Naive thymus-derived CD4-positive, alpha-beta T cell (primary cell): ENCODE measurements around the gene NPAS3. TPM values are rescaled to one million over a fixed set of nuclear protein-coding genes. Genes with fewer than 3 reads are reported as not detected.

Experiments used
- ATAC-seq: fragments of 150-1000 bp; cut with Tn5 transposase; 2 replicates; pipeline ENCODE4 v1.10.0; 2021; ENCODE audit warnings: mild to moderate bottlenecking, moderate library complexity
- CTCF ChIA-PET: fragments of 350-600 bp; sonication (Branson Sonifier 250); formaldehyde crosslinking; loops from one replicate; lab custom pipeline; 2021; ENCODE audit warnings: antibody characterized with exemption; lab: Charles Lee
- POLR2A ChIA-PET: fragments of 350-600 bp; sonication (Branson Sonifier 250); formaldehyde crosslinking; loops from one replicate; lab custom pipeline; 2021; ENCODE audit warnings: antibody characterized with exemption, inconsistent platforms; lab: Charles Lee
- DNase-seq, 9 donors: peaks; one replicate each; pipeline versions ENCODE4 v3.0.0 to v3.0.0-alpha.2; 2020 to 2022; ENCODE audit warnings: mixed read lengths in 1 of 9
- H3K27ac ChIP-seq: one replicate; pipeline ENCODE4 v1.7.0; 2013; ENCODE audit warnings: mild to moderate bottlenecking, low read depth, low read length, moderate library complexity
- H3K27me3 ChIP-seq, 2 donors: one replicate each; pipeline ENCODE4 v1.7.0; 2013; ENCODE audit warnings: low read length in 2 of 2, mild to moderate bottlenecking in 2 of 2, moderate library complexity in 2 of 2; ENCODE audit not compliant: control insufficient read depth in 2 of 2, insufficient read depth in 2 of 2
- H3K36me3 ChIP-seq, 3 experiments: 1 replicate in 2 of 3; 2 replicates in 1 of 3; pipeline ENCODE4 v1.7.0; 2013; ENCODE audit warnings: low read length in 3 of 3, mild to moderate bottlenecking in 3 of 3, moderate library complexity in 1 of 3; ENCODE audit not compliant: insufficient read depth in 3 of 3, control insufficient read depth in 2 of 3
- H3K4me1 ChIP-seq, 2 donors: one replicate each; pipeline ENCODE4 v1.7.0; 2013; ENCODE audit warnings: low read length in 2 of 2, mild to moderate bottlenecking in 2 of 2, moderate library complexity in 1 of 2; ENCODE audit not compliant: control insufficient read depth in 2 of 2, insufficient read depth in 2 of 2
- H3K4me3 ChIP-seq: 2 replicates; pipeline ENCODE4 v1.7.0; 2013; ENCODE audit warnings: mild to moderate bottlenecking, low read length
- H3K9me3 ChIP-seq, 3 experiments: 1 replicate in 2 of 3; 2 replicates in 1 of 3; pipeline ENCODE4 v1.7.0; 2013; ENCODE audit warnings: low read length in 3 of 3; ENCODE audit not compliant: control insufficient read depth in 2 of 3
- H3K27ac Mint-ChIP-seq, 9 donors: one replicate each; pipeline ENCODE4 v1.8.0; 2020 to 2022; ENCODE audit warnings: mixed read lengths in 9 of 9, mild to moderate bottlenecking in 8 of 9, moderate library complexity in 5 of 9, inconsistent platforms in 2 of 9
- H3K27me3 Mint-ChIP-seq, 5 donors: one replicate each; pipeline ENCODE4 v1.8.0; 2021 to 2022; ENCODE audit warnings: mixed read lengths in 5 of 5, mild to moderate bottlenecking in 1 of 5
- H3K36me3 Mint-ChIP-seq, 5 donors: one replicate each; pipeline ENCODE4 v1.8.0; 2020 to 2022; ENCODE audit warnings: mixed read lengths in 5 of 5, mild to moderate bottlenecking in 3 of 5, inconsistent platforms in 1 of 5
- H3K4me1 Mint-ChIP-seq, 7 donors: one replicate each; pipeline ENCODE4 v1.8.0; 2020 to 2022; ENCODE audit warnings: mixed read lengths in 7 of 7, mild to moderate bottlenecking in 3 of 7, inconsistent platforms in 1 of 7
- H3K4me3 Mint-ChIP-seq, 10 donors: one replicate each; pipeline ENCODE4 v1.8.0; 2020 to 2022; ENCODE audit warnings: mild to moderate bottlenecking in 10 of 10, mixed read lengths in 10 of 10, moderate library complexity in 6 of 10, inconsistent platforms in 2 of 10
- H3K9me3 Mint-ChIP-seq, 11 donors: one replicate each; pipeline ENCODE4 v1.8.0; 2020 to 2022; ENCODE audit warnings: mixed read lengths in 11 of 11, mild to moderate bottlenecking in 4 of 11, inconsistent platforms in 1 of 11, moderate library complexity in 1 of 11
- intact Hi-C, 2 donors: fragments of 100-400 bp; cut with micrococcal nuclease; formaldehyde crosslinking; loops; one replicate each; pipeline ENCODE4 v1.15.1; 2023
- polyA plus RNA-seq, 2 donors: library from polyadenylated mRNA; unstranded; fragments of 300-500 nt; fragmentation: Illumina TruSeq; gene quantifications; one replicate each; pipeline ENCODE4 v1.2.3, GENCODE V29; 2021
- total RNA-seq, 6 experiments: library from RNA in 5 of 6; stranded (reverse) in 5 of 6; gene quantifications; 1 replicate in 5 of 6; 2 replicates in 1 of 6; pipeline ENCODE4 v1.2.3 and lab custom pipeline; 2021 to 2026

NPAS3 gene
- total and polyA plus RNA-seq, 7 experiments from 2014 or later: not detected

DNA sequence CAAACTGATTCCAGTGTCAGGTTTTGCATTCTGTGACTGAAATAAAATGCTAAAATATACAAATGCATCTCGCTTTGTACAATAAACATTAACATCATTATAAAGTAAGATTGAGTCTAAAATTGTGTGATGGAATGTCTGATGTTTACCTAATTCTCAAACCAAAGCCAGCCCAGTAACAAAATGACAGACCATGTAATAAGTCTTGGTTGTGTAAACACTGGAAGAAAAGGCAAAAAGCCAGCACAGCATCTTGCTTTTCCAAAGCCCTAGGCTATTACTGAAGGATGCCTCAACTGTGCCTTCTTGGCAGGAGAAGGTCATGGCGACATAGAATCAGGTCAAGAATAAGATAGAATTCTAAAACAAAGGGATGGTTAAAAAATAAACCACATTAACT is 842.6 kb downstream of the NPAS3 start:
- no peaks in the 10 kb centered on the region for H3K4me1 ChIP-seq
- POLR2A ChIA-PET: no interaction called here
- H3K4me1 Mint-ChIP-seq: no peaks in the 10 kb centered on the region
- no peak overlapping the region for H3K4me3 Mint-ChIP-seq
- DNase-seq: no peak
- no peak for ATAC-seq
- no peak overlapping the region for H3K27ac Mint-ChIP-seq
- H3K9me3 ChIP-seq: no peaks in the 10 kb centered on the region
- no peaks in the 10 kb centered on the region for H3K36me3 ChIP-seq
- no peak overlapping the region for H3K4me3 ChIP-seq
- peaks cover 0 to 3% (median 0%) of the 10 kb centered on the region in 11 donors for H3K9me3 Mint-ChIP-seq
- intact Hi-C loops: no loop called here
- H3K27me3 ChIP-seq: no peaks in the 10 kb centered on the region
- CTCF ChIA-PET: no interaction called here
- H3K27ac ChIP-seq: no peak overlapping the region
- no peaks in the 10 kb centered on the region for H3K36me3 Mint-ChIP-seq
- peaks cover 4 to 18% (median 5%) of the 10 kb centered on the region in 5 donors for H3K27me3 Mint-ChIP-seq

DNA sequence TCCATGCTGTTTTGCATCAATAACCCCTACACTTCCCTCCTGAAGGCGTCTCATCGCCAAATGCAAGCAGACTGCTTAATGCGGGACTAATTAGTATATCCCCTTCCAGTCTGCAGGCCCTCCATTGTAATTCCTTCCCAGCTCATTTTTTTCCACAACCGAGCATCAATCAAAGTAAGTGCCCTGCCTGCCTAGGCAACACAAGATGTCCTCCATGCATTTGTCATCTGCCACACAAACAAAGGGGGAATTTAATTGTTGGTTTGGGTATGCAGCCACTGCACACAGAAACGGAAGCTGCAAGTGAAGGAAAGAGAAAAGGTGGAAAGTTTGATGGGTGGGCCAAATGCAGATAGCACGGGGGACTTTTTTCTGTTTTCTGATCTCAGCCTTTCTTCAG is 844.2 kb downstream of the NPAS3 start:
- intact Hi-C loops: no loop called here
- ATAC-seq (no peak), DNase-seq (no peak)
- peaks cover 0 to 3% (median 0%) of the 10 kb centered on the region in 11 donors for H3K9me3 Mint-ChIP-seq
- Histone ChIP-seq H3K9me3 (no peaks in the 10 kb centered on the region), H3K27me3 (no peaks in the 10 kb centered on the region), H3K4me1 (no peaks in the 10 kb centered on the region), H3K27ac (no peak overlapping the region), H3K36me3 (no peaks in the 10 kb centered on the region), H3K4me3 (no peak overlapping the region)
- no peaks in the 10 kb centered on the region for H3K36me3 Mint-ChIP-seq
- CTCF ChIA-PET: no interaction called here
- H3K4me3 Mint-ChIP-seq: no peak overlapping the region
- POLR2A ChIA-PET: no interaction called here
- H3K27me3 Mint-ChIP-seq: peaks cover 4 to 24% (median 11%) of the 10 kb centered on the region in 5 donors
- H3K4me1 Mint-ChIP-seq: no peaks in the 10 kb centered on the region
- no peak overlapping the region for H3K27ac Mint-ChIP-seq

DNA sequence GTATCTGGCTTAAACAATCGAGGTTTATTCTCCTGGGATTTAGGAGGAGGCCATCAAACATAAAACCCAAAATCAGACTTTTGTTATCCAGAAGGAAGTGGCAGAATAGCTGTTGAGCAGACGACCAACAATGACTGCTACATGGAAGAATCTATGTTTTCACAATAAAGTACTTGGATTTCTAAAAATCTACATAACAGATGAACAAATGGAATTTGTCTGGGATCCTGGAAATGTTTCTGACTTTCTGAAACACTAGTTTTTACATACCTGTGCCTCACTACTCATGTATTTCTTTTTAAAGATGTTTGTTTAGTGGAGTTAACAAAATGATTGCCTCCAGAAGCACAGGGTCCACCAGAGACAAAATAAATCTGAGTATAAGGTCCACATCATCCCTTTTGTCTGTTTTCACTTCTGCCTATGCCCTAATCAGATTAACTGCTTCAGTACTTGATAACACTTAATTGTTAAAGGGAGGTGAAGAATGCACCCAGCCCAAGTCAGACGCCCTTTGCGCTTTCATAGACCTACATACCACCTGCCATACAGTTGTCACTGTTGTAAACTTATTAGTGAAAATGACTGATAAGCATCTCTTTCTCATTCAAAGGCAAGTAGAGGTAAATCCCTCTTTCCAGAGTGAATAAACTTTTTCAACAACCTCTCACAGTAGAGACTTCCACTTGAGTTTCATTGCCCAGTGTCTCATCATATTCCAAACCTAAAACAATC is 847.6 kb downstream of the NPAS3 start:
- no peak for DNase-seq

DNA sequence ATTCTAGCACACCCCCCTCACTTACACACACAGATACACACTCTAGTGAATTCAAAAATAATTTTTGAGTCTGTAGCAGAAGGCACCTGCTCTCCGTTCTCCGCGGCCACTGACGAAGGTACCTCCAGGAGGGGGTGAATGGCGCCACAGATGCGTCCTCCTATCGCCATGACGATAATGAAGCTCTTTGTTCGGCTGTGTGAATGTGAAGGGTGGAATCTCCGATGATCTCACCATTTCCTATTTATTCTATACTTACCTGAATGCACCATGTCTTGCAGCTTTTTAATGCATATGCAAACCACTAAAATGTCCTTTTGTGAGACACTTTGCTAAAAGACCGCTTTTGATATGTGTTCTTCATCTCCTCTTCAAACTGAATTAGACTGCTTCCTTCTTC is 849.5 kb downstream of the NPAS3 start:
- DNase-seq: no peak
- Mint-ChIP-seq H3K4me1 (peaks cover 10 to 20% (median 16%) of the 10 kb centered on the region in 7 donors), H3K27ac (no peak overlapping the region), H3K36me3 (no peaks in the 10 kb centered on the region), H3K4me3 (no peak overlapping the region), H3K9me3 (no peaks in the 10 kb centered on the region), H3K27me3 (peaks cover 12 to 40% (median 31%) of the 10 kb centered on the region in 5 donors)
- H3K27ac ChIP-seq: no peak overlapping the region
- intact Hi-C loops: no loop called here
- no peak for ATAC-seq
- H3K4me3 ChIP-seq: no peak overlapping the region
- H3K4me1 ChIP-seq: no peaks in the 10 kb centered on the region
- no peaks in the 10 kb centered on the region for H3K27me3 ChIP-seq
- ChIA-PET POLR2A (no interaction called here), CTCF (no interaction called here)
- H3K36me3 ChIP-seq: no peaks in the 10 kb centered on the region
- no peaks in the 10 kb centered on the region for H3K9me3 ChIP-seq

More for the DNA sequence above, 847.6 kb downstream of the NPAS3 start:
- no peaks in the 10 kb centered on the region for H3K27me3 ChIP-seq
- no peaks in the 10 kb centered on the region for H3K36me3 Mint-ChIP-seq
- ChIA-PET CTCF (no interaction called here), POLR2A (no interaction called here)
- intact Hi-C loops: no loop called here
- H3K36me3 ChIP-seq: no peaks in the 10 kb centered on the region
- H3K9me3 ChIP-seq: no peaks in the 10 kb centered on the region
- no peaks in the 10 kb centered on the region for H3K9me3 Mint-ChIP-seq
- ATAC-seq: no peak
- peaks cover 0 to 29% (median 19%) of the 10 kb centered on the region in 5 donors for H3K27me3 Mint-ChIP-seq
- no peak overlapping the region for H3K27ac Mint-ChIP-seq
- no peak overlapping the region for H3K27ac ChIP-seq
- H3K4me3 Mint-ChIP-seq: no peak overlapping the region
- peaks cover 0 to 4% (median 3%) of the 10 kb centered on the region in 7 donors for H3K4me1 Mint-ChIP-seq
- no peaks in the 10 kb centered on the region for H3K4me1 ChIP-seq
- H3K4me3 ChIP-seq: no peak overlapping the region

DNA sequence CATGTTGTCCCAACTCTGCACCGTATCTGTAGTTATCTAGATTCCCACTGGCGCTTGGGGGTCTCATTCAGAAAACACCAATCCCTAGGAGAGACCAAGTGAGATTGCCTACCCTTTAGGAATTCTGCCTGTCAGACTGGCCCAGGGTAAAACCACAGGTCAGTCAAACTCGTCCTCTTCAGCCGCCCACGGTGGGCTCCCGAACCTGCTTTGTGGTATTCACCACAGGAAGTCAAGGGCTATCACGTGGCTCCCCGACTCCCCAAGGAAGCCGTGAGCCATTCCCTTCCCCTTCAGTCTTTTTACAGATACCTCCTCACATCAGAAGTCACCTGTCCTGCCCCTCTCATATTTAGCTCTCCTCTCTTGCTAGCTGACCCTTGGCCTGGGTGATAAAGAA is 852.3 kb downstream of the NPAS3 start:
- CTCF ChIA-PET: no interaction called here
- no peak overlapping the region for H3K27ac ChIP-seq
- Mint-ChIP-seq H3K4me3 (no peak overlapping the region), H3K27me3 (peaks cover 31 to 57% (median 37%) of the 10 kb centered on the region in 5 donors), H3K4me1 (peaks cover 10 to 21% (median 16%) of the 10 kb centered on the region in 7 donors), H3K9me3 (no peaks in the 10 kb centered on the region), H3K27ac (no peak overlapping the region), H3K36me3 (no peaks in the 10 kb centered on the region)
- H3K4me3 ChIP-seq: no peak overlapping the region
- H3K36me3 ChIP-seq: no peaks in the 10 kb centered on the region
- no peak for DNase-seq
- intact Hi-C loops: no loop called here
- H3K27me3 ChIP-seq: no peaks in the 10 kb centered on the region
- POLR2A ChIA-PET: no interaction called here
- H3K4me1 ChIP-seq: no peaks in the 10 kb centered on the region
- H3K9me3 ChIP-seq: no peaks in the 10 kb centered on the region
- ATAC-seq: no peak

DNA sequence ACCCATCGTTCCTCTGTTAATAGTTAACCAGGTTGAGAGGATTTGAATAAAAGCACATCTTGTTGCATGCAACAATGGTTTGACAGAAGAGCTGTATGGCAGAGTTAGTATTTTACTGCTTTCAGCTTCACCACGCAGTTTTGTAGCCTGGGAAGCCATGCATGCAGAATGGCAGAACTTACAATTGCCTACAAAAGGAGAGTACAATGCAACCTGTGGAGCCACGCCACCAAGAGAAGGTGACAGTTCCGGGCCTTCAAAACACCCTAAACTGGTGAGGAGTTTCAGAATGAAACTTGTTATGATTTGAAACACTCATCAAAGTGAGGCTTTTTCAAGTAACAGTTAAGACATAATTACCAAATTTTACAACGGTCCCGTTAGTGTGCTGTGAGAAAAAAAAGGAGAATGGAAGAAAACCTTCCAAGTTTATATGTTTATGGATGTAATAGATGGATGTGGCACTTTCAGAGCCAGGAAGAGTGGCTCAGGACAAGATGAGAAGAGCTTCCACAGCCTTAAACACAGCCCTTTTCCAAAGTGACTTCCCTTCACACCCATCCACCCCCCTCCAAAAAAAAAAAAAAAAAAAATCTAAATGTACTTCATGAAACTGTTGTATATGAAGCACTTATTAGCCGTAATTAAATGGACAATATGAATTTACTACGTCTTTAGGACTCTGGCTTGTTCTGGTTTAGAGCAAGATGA is 853.5 kb downstream of the NPAS3 start:
- no peaks in the 10 kb centered on the region for H3K4me1 ChIP-seq
- intact Hi-C loops: loop anchor here in 1 of 2 donors (1.0 to 2.0 kb wide), 3 partner anchors 437 to 1216 kb away; no protein-coding TSS in a partner anchor
- H3K27ac Mint-ChIP-seq: peak overlapping the region in 1 of 9 donors; percentile 55
- no peaks in the 10 kb centered on the region for H3K36me3 Mint-ChIP-seq
- ATAC-seq: no peak
- no peaks in the 10 kb centered on the region for H3K36me3 ChIP-seq
- no peak for DNase-seq
- peak overlapping the region in 9 of 10 donors; percentile 42 to 72 (median 66) for H3K4me3 Mint-ChIP-seq
- H3K4me1 Mint-ChIP-seq: peaks cover 10 to 21% (median 16%) of the 10 kb centered on the region in 7 donors
- ChIA-PET CTCF (interaction anchor here (0.7 to 1.8 kb wide), 7 partner anchors 11 to 1226 kb away, joined by 3 to 6 read pairs (median 4); no protein-coding TSS in a partner anchor), POLR2A (no interaction called here)
- peaks cover 32 to 54% (median 39%) of the 10 kb centered on the region in 5 donors for H3K27me3 Mint-ChIP-seq
- no peak overlapping the region for H3K4me3 ChIP-seq
- H3K27me3 ChIP-seq: no peaks in the 10 kb centered on the region
- no peak overlapping the region for H3K27ac ChIP-seq
- H3K9me3 ChIP-seq: no peaks in the 10 kb centered on the region
- H3K9me3 Mint-ChIP-seq: no peaks in the 10 kb centered on the region
